Measurements from ENCODE around the gene SCN4A.

DNA sequence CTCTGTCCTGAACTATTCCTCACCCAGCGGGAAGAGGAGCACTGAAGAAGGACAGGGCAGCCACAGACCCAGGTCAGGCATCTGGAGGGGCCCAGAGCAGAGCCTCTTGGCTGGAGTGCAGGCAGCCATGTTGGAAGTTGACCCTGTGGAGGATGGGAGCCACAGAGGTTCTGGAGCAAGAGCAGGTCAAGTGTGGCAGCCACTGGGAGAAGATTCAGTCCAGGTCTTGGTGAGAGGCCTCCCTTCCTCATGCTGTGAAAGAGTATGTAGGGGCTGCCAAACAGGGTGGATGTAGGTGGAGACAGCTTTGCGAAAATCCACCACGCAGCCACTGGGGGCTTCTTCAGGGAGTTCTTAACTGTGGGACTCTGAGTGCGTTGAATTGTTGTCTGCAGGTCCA is 40.0 kb downstream of the SCN4A start:
- TF ChIP-seq CTCF (IDR thresholded peaks at IDR 0.05) = no peak
- no peak for TF ChIP-seq EP300 (IDR thresholded peaks at IDR 0.05)

Measured in esophagus muscularis mucosa (tissue), 3 donors.